ENCODE measurements around the gene IDH3B.
"Not testable (repeated sequence)": the region's sequence is repeated elsewhere in the genome, so short reads cannot be mapped to it uniquely, and the experiment has no call there.

IDH3B gene

GRCh38 chr20:2690718-2691117 is 26.7 kb upstream of the IDH3B start:
- Histone ChIP-seq H3K4me3 (ENCODE audit: low read length) (no peak overlapping the region), H3K79me2 (ENCODE audit: control insufficient read depth, insufficient read depth, low read length) (no peaks in the 10 kb centered on the region), H3K27ac (ENCODE audit: low read depth, low read length) (no peak overlapping the region), H3K56ac (ENCODE audit: low read length) (no peak overlapping the region), H3K4ac (ENCODE audit: low read depth, low read length) (no peak overlapping the region), H2BK120ac (ENCODE audit: low read depth, low read length) (no peak overlapping the region), H3K18ac (ENCODE audit: low read length) (no peak overlapping the region), H2BK15ac (replicated peaks; ENCODE audit: low read depth) (no peak overlapping the region), H3K4me1 (ENCODE audit: control insufficient read depth, low read depth, low read length) (no peaks in the 10 kb centered on the region), H3K23ac (ENCODE audit: low read length) (no peak overlapping the region), H3K9ac (ENCODE audit: low read length) (no peak overlapping the region), H3K4me2 (ENCODE audit: low read length) (no peak overlapping the region), H4K5ac (ENCODE audit: low read length) (no peak overlapping the region), H2AK5ac (ENCODE audit: low read length) (no peak overlapping the region), H3K27me3 (ENCODE audit: insufficient read depth, low read length, poor library complexity) (peaks cover 56% of the 10 kb centered on the region), H3K79me1 (ENCODE audit: low read length) (no peaks in the 10 kb centered on the region), H2BK5ac (ENCODE audit: low read length) (no peak overlapping the region), H4K8ac (ENCODE audit: low read depth, low read length) (no peak overlapping the region), H3K36me3 (ENCODE audit: control insufficient read depth, insufficient read depth, low read length) (no peaks in the 10 kb centered on the region)
- no CpG with 5 or more reads among the region's 6 CpGs for WGBS (ENCODE audit: extremely low coverage, insufficient coverage, low lambda C conversion rate)
- DNase-seq = no peak

GRCh38 chr20:2690213-2690612 is 26.2 kb upstream of the IDH3B start:
- H2AK5ac ChIP-seq (ENCODE audit: low read length) = no peak overlapping the region
- H3K18ac ChIP-seq (ENCODE audit: low read length) = no peak overlapping the region
- peaks cover 51% of the 10 kb centered on the region for H3K27me3 ChIP-seq (ENCODE audit: insufficient read depth, low read length, poor library complexity)
- no CpG with 5 or more reads among the region's 3 CpGs for WGBS (ENCODE audit: extremely low coverage, insufficient coverage, low lambda C conversion rate)
- no peaks in the 10 kb centered on the region for H3K36me3 ChIP-seq (ENCODE audit: control insufficient read depth, insufficient read depth, low read length)
- H3K79me1 ChIP-seq (ENCODE audit: low read length) = no peaks in the 10 kb centered on the region
- H3K9ac ChIP-seq (ENCODE audit: low read length) = no peak overlapping the region
- H2BK5ac ChIP-seq (ENCODE audit: low read length) = no peak overlapping the region
- no peak overlapping the region for H3K4me2 ChIP-seq (ENCODE audit: low read length)
- H3K4ac ChIP-seq (ENCODE audit: low read depth, low read length) = no peak overlapping the region
- DNase-seq = no peak
- H3K56ac ChIP-seq (ENCODE audit: low read length) = no peak overlapping the region
- no peaks in the 10 kb centered on the region for H3K79me2 ChIP-seq (ENCODE audit: control insufficient read depth, insufficient read depth, low read length)
- no peaks in the 10 kb centered on the region for H3K4me1 ChIP-seq (ENCODE audit: control insufficient read depth, low read depth, low read length)
- no peak overlapping the region for H4K8ac ChIP-seq (ENCODE audit: low read depth, low read length)
- H2BK15ac ChIP-seq (replicated peaks; ENCODE audit: low read depth) = no peak overlapping the region
- H3K4me3 ChIP-seq (ENCODE audit: low read length) = no peak overlapping the region
- no peak overlapping the region for H4K5ac ChIP-seq (ENCODE audit: low read length)
- no peak overlapping the region for H3K23ac ChIP-seq (ENCODE audit: low read length)
- no peak overlapping the region for H3K27ac ChIP-seq (ENCODE audit: low read depth, low read length)
- H2BK120ac ChIP-seq (ENCODE audit: low read depth, low read length) = no peak overlapping the region

GRCh38 chr20:2688041-2688591 is 24.1 kb upstream of the IDH3B start:
- Histone ChIP-seq H3K4me2 (ENCODE audit: low read length) (no peak overlapping the region), H3K36me3 (ENCODE audit: control insufficient read depth, insufficient read depth, low read length) (no peaks in the 10 kb centered on the region), H3K56ac (ENCODE audit: low read length) (no peak overlapping the region), H3K23ac (ENCODE audit: low read length) (no peak overlapping the region), H3K18ac (ENCODE audit: low read length) (no peak overlapping the region), H3K27me3 (ENCODE audit: insufficient read depth, low read length, poor library complexity) (peaks cover 33% of the 10 kb centered on the region), H3K9ac (ENCODE audit: low read length) (no peak overlapping the region), H3K27ac (ENCODE audit: low read depth, low read length) (no peak overlapping the region), H2AK5ac (ENCODE audit: low read length) (no peak overlapping the region), H3K79me1 (ENCODE audit: low read length) (no peaks in the 10 kb centered on the region), H2BK5ac (ENCODE audit: low read length) (no peak overlapping the region), H3K4me3 (ENCODE audit: low read length) (no peak overlapping the region), H3K4me1 (ENCODE audit: control insufficient read depth, low read depth, low read length) (no peaks in the 10 kb centered on the region), H4K5ac (ENCODE audit: low read length) (no peak overlapping the region), H2BK120ac (ENCODE audit: low read depth, low read length) (no peak overlapping the region), H3K79me2 (ENCODE audit: control insufficient read depth, insufficient read depth, low read length) (no peaks in the 10 kb centered on the region), H3K4ac (ENCODE audit: low read depth, low read length) (no peak overlapping the region), H2BK15ac (replicated peaks; ENCODE audit: low read depth) (no peak overlapping the region), H4K8ac (ENCODE audit: low read depth, low read length) (no peak overlapping the region)
- no CpG with 5 or more reads among the region's 18 CpGs for WGBS (ENCODE audit: extremely low coverage, insufficient coverage, low lambda C conversion rate)
- peak; percentile 59 for DNase-seq

DNA sequence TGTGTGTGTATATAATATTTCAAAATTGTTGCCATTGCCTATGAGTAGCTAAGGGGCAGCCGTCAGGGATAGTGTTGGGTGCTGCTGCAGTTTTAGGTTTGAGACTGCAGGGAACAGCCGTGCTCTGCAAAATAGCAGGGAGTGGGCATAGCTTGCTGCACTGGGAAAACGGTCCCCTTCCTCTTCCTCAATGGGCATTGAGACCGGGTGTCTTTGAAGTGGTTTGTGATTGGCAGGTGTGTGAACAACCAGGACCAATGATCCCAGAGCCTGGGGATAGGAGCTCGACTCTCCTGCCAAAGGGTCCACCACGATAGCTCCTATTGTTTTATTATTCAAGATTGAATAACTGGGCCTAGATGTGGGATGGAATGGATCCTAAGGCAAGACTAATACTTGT is 23.5 kb upstream of the IDH3B start:
- Histone ChIP-seq H3K27ac (ENCODE audit: low read depth, low read length) (no peak overlapping the region), H3K36me3 (ENCODE audit: control insufficient read depth, insufficient read depth, low read length) (no peaks in the 10 kb centered on the region), H2BK5ac (ENCODE audit: low read length) (no peak overlapping the region), H2BK120ac (ENCODE audit: low read depth, low read length) (no peak overlapping the region), H3K4me2 (ENCODE audit: low read length) (no peak overlapping the region), H3K56ac (ENCODE audit: low read length) (no peak overlapping the region), H4K8ac (ENCODE audit: low read depth, low read length) (no peak overlapping the region), H2BK15ac (replicated peaks; ENCODE audit: low read depth) (no peak overlapping the region), H3K9ac (ENCODE audit: low read length) (no peak overlapping the region), H3K79me2 (ENCODE audit: control insufficient read depth, insufficient read depth, low read length) (no peaks in the 10 kb centered on the region), H2AK5ac (ENCODE audit: low read length) (no peak overlapping the region), H3K27me3 (ENCODE audit: insufficient read depth, low read length, poor library complexity) (peaks cover 33% of the 10 kb centered on the region), H3K4ac (ENCODE audit: low read depth, low read length) (no peak overlapping the region), H3K4me1 (ENCODE audit: control insufficient read depth, low read depth, low read length) (no peaks in the 10 kb centered on the region), H4K5ac (ENCODE audit: low read length) (no peak overlapping the region), H3K23ac (ENCODE audit: low read length) (no peak overlapping the region), H3K18ac (ENCODE audit: low read length) (no peak overlapping the region), H3K79me1 (ENCODE audit: low read length) (no peaks in the 10 kb centered on the region), H3K4me3 (ENCODE audit: low read length) (no peak overlapping the region)
- WGBS (ENCODE audit: extremely low coverage, insufficient coverage, low lambda C conversion rate) = no CpG with 5 or more reads among the region's 6 CpGs
- DNase-seq = no peak

DNA sequence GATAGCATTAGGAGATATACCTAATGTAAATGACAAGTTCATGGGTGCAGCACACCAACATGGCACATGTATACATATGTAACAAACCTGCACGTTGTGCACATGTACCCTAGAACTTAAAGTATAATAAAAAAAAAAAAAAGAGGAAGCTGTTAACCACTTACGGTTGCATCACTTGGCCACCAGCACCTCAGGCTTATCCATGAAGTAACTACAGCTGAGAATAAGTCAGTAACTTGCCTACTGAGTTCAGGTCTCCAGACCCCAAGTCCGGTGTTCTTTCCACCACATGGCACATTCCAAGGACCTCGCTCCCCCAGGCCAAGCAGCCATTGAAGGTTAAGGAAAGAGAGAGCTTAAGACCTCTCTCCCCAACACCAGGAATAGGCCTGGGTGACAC is 20.8 kb upstream of the IDH3B start:
- not testable (repeated sequence) for H3K27ac ChIP-seq (ENCODE audit: low read depth, low read length); DNase-seq; H3K23ac ChIP-seq (ENCODE audit: low read length); H3K4me2 ChIP-seq (ENCODE audit: low read length); H2BK5ac ChIP-seq (ENCODE audit: low read length); H4K8ac ChIP-seq (ENCODE audit: low read depth, low read length); H3K27me3 ChIP-seq (ENCODE audit: insufficient read depth, low read length, poor library complexity); H3K56ac ChIP-seq (ENCODE audit: low read length); H3K4ac ChIP-seq (ENCODE audit: low read depth, low read length); H3K4me3 ChIP-seq (ENCODE audit: low read length); H3K4me1 ChIP-seq (ENCODE audit: control insufficient read depth, low read depth, low read length); H4K5ac ChIP-seq (ENCODE audit: low read length); H2AK5ac ChIP-seq (ENCODE audit: low read length); H2BK15ac ChIP-seq (replicated peaks; ENCODE audit: low read depth); H3K9ac ChIP-seq (ENCODE audit: low read length); H3K36me3 ChIP-seq (ENCODE audit: control insufficient read depth, insufficient read depth, low read length); H3K18ac ChIP-seq (ENCODE audit: low read length); H3K79me1 ChIP-seq (ENCODE audit: low read length); H2BK120ac ChIP-seq (ENCODE audit: low read depth, low read length); H3K79me2 ChIP-seq (ENCODE audit: control insufficient read depth, insufficient read depth, low read length)
- WGBS (ENCODE audit: extremely low coverage, insufficient coverage, low lambda C conversion rate) = no CpG with 5 or more reads among the region's 4 CpGs

GRCh38 chr20:2682040-2682439 is 18.0 kb upstream of the IDH3B start:
- H3K79me1 ChIP-seq (ENCODE audit: low read length); H3K4me3 ChIP-seq (ENCODE audit: low read length); H3K79me2 ChIP-seq (ENCODE audit: control insufficient read depth, insufficient read depth, low read length); H2BK15ac ChIP-seq (replicated peaks; ENCODE audit: low read depth); H3K23ac ChIP-seq (ENCODE audit: low read length); H3K36me3 ChIP-seq (ENCODE audit: control insufficient read depth, insufficient read depth, low read length); H2BK120ac ChIP-seq (ENCODE audit: low read depth, low read length); DNase-seq; H2BK5ac ChIP-seq (ENCODE audit: low read length); H4K8ac ChIP-seq (ENCODE audit: low read depth, low read length); H3K27me3 ChIP-seq (ENCODE audit: insufficient read depth, low read length, poor library complexity); H3K4me1 ChIP-seq (ENCODE audit: control insufficient read depth, low read depth, low read length); H3K27ac ChIP-seq (ENCODE audit: low read depth, low read length); H3K56ac ChIP-seq (ENCODE audit: low read length); H3K9ac ChIP-seq (ENCODE audit: low read length); H4K5ac ChIP-seq (ENCODE audit: low read length); H3K4ac ChIP-seq (ENCODE audit: low read depth, low read length); H2AK5ac ChIP-seq (ENCODE audit: low read length); H3K18ac ChIP-seq (ENCODE audit: low read length); H3K4me2 ChIP-seq (ENCODE audit: low read length): not testable (repeated sequence)
- 100% methylated on average over 2 of the region's 3 CpGs for WGBS (ENCODE audit: extremely low coverage, insufficient coverage, low lambda C conversion rate)

All from mesendoderm (in vitro differentiated cells).